ENCODE results near the gene PHF3. TPM values are rescaled to one million over a fixed set of nuclear protein-coding genes. Genes with fewer than 3 reads are reported as not detected.

The PHF3 gene
- total RNA-seq, 1 experiment from 2014 or later: 35.1 TPM

Other genes with a start within 250 kb of the PHF3 start
- gene PTP4A1, start 63.3 kb upstream of the PHF3 start, total RNA-seq (2014; rRNA removed; shearing (Covaris generic)): 35.8 and 106 TPM in 2 replicates

All from H4 (cell line).